GM18502 (cell line): ENCODE measurements around the gene SOX8.
"Not testable (repeated sequence)": the region's sequence is repeated elsewhere in the genome, so short reads cannot be mapped to it uniquely, and the experiment has no call there.

Source experiments
- ATAC-seq: cut with Tn5 transposase; IDR thresholded peaks from one replicate; pipeline ENCODE4 v1.9.1; 2021; ENCODE audit warnings: mild to moderate bottlenecking; ENCODE audit not compliant: unreplicated experiment, poor library complexity

SOX8 gene

GRCh38 chr16:1020091-1020399 lies 38.5 kb downstream of the SOX8 start:
- no peak for ATAC-seq

- no peak for ATAC-seq
Measured at GRCh38 chr16:1020591-1020990, 39.0 kb downstream of the SOX8 start.

- no peak for ATAC-seq
Measured at GRCh38 chr16:1021553-1022160, 40.1 kb downstream of the SOX8 start.

DNA sequence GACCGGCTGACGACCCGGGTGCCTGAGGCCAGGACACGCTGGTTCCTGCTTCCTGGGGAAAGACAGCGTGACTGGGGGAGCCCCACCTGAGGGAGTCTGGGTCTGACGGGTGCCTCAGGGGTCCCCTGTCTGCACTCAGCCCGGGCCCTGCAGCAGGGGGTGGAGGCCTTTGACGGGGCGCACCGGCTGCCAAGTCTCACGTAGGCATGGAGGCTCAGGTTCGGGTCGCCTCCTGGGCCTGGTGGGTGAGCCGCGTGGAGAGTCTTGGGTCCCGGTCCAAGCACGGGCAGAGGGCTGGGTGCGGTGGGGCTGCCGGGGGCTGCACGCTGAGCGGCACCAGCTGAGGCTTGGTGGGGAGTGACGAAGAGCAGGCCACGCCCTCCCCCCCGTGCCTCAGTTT lies 40.9 kb downstream of the SOX8 start:
- ATAC-seq = no peak

- no peak for ATAC-seq
Measured at GRCh38 chr16:1024138-1024537, 42.6 kb downstream of the SOX8 start.

DNA sequence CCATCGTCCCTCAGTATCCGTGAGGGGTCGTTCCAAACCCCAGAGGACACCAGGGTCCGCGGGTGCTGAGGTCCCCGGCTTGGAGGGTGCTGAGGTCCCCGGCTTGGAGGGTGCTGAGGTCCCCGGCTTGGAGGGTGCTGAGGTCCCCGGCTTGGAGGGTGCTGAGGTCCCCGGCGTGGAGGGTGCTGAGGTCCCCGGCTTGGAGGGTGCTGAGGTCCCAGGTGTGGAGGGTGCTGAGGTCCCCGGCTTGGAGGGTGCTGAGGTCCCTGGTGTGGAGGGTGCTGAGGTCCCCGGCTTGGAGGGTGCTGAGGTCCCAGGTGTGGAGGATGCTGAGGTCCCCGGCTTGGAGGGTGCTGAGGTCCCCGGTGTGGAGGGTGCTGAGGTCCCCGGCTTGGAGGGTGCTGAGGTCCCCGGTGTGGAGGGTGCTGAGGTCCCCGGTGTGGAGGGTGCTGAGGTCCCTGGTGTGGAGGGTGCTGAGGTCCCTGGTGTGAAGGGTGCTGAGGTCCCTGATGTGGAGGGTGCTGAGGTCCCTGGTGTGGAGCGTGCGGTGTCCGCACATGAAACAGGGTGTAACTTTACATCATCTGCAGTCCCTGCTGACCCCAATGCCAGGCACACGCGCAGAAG lies 43.7 kb downstream of the SOX8 start:
- not testable (repeated sequence) for ATAC-seq

DNA sequence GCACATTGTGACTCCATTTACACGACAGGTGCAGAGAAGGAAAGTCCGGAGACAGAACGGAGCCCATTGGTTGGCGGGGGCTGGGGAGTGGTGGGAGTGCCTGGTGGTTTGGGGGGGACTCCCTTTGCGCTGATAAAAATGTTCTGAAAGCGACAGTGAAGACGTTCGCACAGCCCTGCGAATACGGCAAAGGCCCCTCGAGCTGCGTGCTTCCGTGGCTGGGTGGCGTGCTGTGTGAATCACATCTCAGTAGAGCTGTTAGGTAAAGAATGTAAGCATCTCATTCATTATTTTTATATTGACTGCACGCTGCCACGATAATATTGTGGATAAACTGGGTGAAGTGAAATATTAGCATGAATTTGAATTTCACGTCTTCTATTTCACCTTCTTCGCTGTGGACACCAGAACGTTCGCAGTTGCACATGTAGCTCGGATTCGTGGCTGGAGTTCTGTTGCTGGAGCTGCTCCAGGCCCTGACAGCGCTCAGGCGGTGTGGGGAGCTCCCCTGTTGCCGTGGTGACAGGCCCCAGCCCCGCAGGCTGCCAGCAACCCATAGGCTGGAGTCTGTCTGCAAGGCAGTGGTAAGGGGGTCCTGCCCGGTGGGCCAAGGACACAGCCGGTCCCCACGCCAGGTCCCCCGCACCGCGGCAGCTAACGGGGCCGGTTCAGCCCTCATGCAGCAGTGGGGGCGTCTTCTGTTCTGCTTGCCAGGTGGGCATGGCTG lies 44.6 kb downstream of the SOX8 start:
- no peak for ATAC-seq

- no peak for ATAC-seq
Measured at GRCh38 chr16:1026784-1027500, 45.4 kb downstream of the SOX8 start.

GRCh38 chr16:1027501-1027815 lies 45.9 kb downstream of the SOX8 start:
- ATAC-seq = no peak

GRCh38 chr16:1028056-1028455 lies 46.5 kb downstream of the SOX8 start:
- no peak for ATAC-seq

DNA sequence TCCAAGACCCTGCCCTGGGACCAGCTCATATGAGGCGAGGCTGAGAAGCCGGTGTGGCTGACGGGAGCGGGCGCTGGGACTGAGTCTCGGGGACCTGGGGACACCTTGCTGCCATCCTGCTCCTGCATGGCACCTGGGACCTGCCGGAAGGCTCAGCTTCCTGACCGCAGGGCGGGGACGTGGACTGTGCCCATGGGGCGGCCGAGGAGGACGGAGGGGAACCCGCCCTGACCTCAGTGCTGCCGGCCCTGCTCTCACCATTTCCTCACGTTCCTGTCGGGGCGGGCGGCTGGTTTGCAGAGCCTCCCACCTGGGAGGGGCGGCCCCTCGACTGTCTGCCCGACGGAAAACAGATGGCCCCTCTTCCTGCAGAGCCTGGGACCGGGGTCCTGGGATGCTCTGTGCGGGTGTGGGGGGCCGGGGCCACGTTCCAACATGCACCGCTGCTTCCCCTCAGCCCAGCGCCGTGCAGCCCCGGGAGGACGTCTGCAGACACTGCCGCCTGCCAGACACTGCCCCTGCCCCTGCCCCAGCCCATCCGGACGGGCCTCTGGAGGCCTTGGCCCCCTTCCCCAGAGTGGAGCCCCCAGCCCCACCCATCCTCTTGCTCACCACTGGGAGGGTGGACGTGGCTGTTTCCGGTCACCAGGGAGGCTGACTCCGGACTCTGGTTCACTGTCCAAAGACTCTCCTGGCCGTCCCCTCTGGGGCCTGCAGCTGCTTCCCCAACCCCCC lies 47.1 kb downstream of the SOX8 start:
- ATAC-seq = no peak

DNA sequence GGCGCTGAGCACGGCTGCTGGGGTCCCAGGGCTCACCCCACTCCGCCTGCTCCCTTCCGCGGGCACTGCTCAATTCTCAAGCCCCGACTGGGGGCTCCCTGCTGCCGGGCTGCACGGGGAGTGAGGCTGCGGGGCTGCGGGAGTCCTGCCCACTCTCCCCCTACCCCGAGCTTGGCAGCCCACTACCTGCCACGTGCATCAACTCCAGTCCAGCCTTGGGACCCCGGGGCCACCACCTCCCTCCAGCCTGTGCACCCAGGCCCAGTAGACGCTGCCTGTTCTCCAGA lies 47.6 kb downstream of the SOX8 start:
- ATAC-seq = no peak

DNA sequence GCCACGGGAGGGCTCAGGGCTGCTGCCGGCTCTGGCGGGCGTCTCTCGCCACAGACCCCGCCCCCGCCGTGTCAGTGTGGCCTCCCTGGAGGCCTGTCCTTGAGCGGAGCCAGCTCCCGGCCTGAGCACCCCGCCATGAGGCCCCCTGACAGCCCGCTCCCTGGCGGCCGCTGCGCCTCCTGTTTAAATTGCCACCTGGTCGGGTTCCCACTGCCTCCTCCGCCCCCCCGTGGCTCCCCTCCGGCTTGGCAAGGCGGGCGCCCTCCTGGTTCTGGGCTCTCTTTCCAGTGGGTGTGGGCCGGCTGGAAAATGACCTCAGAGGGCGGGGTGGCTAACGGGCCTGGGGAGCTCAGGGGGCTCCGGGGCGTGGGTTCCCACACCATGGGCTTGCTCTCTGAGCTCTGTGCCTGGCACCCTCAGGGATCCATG lies 48.9 kb downstream of the SOX8 start:
- ATAC-seq = no peak

DNA sequence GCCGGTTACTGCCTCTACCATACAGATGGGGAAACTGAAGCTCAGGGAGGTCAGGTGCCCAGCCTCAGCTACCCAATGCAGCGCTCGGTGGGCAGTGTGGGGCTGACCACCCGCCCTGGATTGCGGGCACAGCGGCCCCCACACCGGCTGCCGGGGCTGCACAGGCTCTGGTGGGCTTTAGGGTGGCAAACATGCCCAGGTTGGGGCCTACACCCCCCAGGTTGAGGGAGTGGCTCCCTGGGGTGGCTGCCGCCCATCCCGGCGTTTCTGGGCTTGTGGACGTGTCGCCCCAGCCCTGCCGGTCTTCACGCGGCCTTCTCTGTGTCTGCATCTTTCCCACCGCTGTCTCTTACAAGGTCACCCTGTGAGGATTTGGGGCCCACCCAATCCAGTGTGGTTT lies 50.1 kb downstream of the SOX8 start:
- no peak for ATAC-seq

DNA sequence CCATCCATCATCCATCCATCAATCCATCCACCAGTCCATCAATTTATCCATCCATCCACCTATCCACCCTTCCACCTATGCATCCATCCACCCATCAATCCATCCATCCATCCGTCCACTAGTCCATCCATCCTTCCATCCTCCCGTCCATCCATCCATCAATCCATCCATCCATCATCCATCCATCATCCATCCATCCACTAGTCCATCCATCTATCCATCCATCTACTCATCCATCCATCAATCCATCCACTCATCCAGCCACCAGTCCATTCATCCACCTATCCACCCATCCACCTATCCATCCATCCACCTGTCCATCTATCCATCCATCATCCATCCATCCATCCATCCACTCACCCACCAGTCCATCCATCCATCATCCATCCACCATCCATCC lies 51.0 kb downstream of the SOX8 start:
- ATAC-seq = no peak

- ATAC-seq = no peak
Measured at GRCh38 chr16:1033128-1033679, 51.6 kb downstream of the SOX8 start.

GRCh38 chr16:1034230-1035065 lies 52.9 kb downstream of the SOX8 start:
- ATAC-seq = no peak

DNA sequence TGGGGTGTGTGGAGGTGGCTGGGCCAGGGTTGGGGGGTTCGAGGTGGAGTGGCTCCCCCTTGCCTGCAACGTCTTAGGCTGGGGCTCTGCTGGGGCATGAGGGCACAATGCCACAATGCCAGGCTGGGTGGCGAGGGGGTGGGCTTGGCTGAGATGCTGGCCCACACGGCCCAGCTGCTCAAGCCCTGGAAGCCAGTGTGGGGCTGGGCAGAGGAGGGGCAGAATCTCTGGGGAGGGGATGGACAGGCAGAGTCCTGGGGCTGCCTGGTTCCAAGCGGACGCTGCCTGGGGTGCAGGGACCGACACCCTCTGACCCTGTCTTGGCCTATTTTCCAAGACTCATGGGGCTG lies 53.5 kb downstream of the SOX8 start:
- ATAC-seq = no peak

- no peak for ATAC-seq
Measured at GRCh38 chr16:1036166-1036565, 54.6 kb downstream of the SOX8 start.
